WERI-Rb-1 (cell line): ENCODE measurements around the gene ITGA8.

Experiments
- DNase-seq: peaks from one replicate; pipeline ENCODE4 v3.0.0-alpha.2; 2020
- H3K27ac ChIP-seq: fragments of 250-450 bp; sonication (Bioruptor Pico); 2 replicates; pipeline ENCODE4 v1.5.1; 2020; ENCODE audit warnings: mild to moderate bottlenecking, moderate library complexity
- H3K27me3 ChIP-seq: fragments of 250-450 bp; sonication (Bioruptor Pico); 2 replicates; pipeline ENCODE4 v1.5.1; 2021; ENCODE audit warnings: mild to moderate bottlenecking, low read depth, moderate library complexity; ENCODE audit not compliant: insufficient read depth, severe bottlenecking
- H3K36me3 ChIP-seq: fragments of 250-450 bp; sonication (Bioruptor Pico); 2 replicates; pipeline ENCODE4 v1.5.1; 2020; ENCODE audit warnings: mild to moderate bottlenecking, moderate library complexity
- H3K4me3 ChIP-seq: 2 replicates; pipeline ENCODE4 v1.5.1; 2011; ENCODE audit warnings: low read depth, mild to moderate bottlenecking, control low read depth, low read length
- H3K9me3 ChIP-seq: fragments of 250-450 bp; sonication (Bioruptor Pico); 2 replicates; pipeline ENCODE4 v1.5.1; 2021; ENCODE audit warnings: mild to moderate bottlenecking, moderate library complexity; ENCODE audit not compliant: severe bottlenecking
- TF ChIP-seq, protein P1 (sequence below): IDR thresholded peaks from 2 replicates; pipeline ENCODE4 v1.5.1; 2011; ENCODE audit warnings: low read depth, mild to moderate bottlenecking, control low read depth, inconsistent platforms, low read length

Gene ITGA8

GRCh38 chr10:15472431-15473395 is 247.0 kb downstream of the ITGA8 start:
- TF ChIP-seq, protein P1, sequence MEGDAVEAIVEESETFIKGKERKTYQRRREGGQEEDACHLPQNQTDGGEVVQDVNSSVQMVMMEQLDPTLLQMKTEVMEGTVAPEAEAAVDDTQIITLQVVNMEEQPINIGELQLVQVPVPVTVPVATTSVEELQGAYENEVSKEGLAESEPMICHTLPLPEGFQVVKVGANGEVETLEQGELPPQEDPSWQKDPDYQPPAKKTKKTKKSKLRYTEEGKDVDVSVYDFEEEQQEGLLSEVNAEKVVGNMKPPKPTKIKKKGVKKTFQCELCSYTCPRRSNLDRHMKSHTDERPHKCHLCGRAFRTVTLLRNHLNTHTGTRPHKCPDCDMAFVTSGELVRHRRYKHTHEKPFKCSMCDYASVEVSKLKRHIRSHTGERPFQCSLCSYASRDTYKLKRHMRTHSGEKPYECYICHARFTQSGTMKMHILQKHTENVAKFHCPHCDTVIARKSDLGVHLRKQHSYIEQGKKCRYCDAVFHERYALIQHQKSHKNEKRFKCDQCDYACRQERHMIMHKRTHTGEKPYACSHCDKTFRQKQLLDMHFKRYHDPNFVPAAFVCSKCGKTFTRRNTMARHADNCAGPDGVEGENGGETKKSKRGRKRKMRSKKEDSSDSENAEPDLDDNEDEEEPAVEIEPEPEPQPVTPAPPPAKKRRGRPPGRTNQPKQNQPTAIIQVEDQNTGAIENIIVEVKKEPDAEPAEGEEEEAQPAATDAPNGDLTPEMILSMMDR: no peak
- Histone ChIP-seq H3K9me3 (no peaks in the 10 kb centered on the region), H3K27me3 (no peaks in the 10 kb centered on the region), H3K36me3 (no peaks in the 10 kb centered on the region), H3K4me3 (peak overlapping the region; percentile 23), H3K27ac (peak overlapping the region; percentile 69)
- DNase-seq: peak; percentile 55

GRCh38 chr10:15472008-15472407 is 247.7 kb downstream of the ITGA8 start:
- TF ChIP-seq, protein P1: no peak
- H3K4me3 ChIP-seq: peak overlapping the region; percentile 23
- H3K27me3 ChIP-seq: no peaks in the 10 kb centered on the region
- peak overlapping the region; percentile 69 for H3K27ac ChIP-seq
- no peaks in the 10 kb centered on the region for H3K36me3 ChIP-seq
- DNase-seq: peak; percentile 33
- no peaks in the 10 kb centered on the region for H3K9me3 ChIP-seq

GRCh38 chr10:15469111-15469510 is 250.6 kb downstream of the ITGA8 start:
- no peaks in the 10 kb centered on the region for H3K36me3 ChIP-seq
- no peaks in the 10 kb centered on the region for H3K9me3 ChIP-seq
- no peak overlapping the region for H3K4me3 ChIP-seq
- H3K27ac ChIP-seq: no peak overlapping the region
- H3K27me3 ChIP-seq: no peaks in the 10 kb centered on the region
- no peak for DNase-seq
- TF ChIP-seq, protein P1: no peak

- no peaks in the 10 kb centered on the region for H3K27me3 ChIP-seq
These were observed 255.3 kb downstream of the ITGA8 start for GRCh38 chr10:15464381-15464780.

More at GRCh38 chr10:15464381-15464780, 255.3 kb downstream of the ITGA8 start:
- H3K27ac ChIP-seq: no peak overlapping the region
- no peak for DNase-seq
- H3K4me3 ChIP-seq: no peak overlapping the region
- H3K36me3 ChIP-seq: no peaks in the 10 kb centered on the region
- no peaks in the 10 kb centered on the region for H3K9me3 ChIP-seq
- TF ChIP-seq, protein P1: no peak
